Measurements from ENCODE around the gene CHD9.
"Not testable (repeated sequence)": the region's sequence is repeated elsewhere in the genome, so short reads cannot be mapped to it uniquely, and the experiment has no call there.

The CHD9 gene

GRCh38 chr16:53211253-53211652 lies 156.5 kb downstream of the CHD9 start:
- DNase-seq, result no peak

DNA sequence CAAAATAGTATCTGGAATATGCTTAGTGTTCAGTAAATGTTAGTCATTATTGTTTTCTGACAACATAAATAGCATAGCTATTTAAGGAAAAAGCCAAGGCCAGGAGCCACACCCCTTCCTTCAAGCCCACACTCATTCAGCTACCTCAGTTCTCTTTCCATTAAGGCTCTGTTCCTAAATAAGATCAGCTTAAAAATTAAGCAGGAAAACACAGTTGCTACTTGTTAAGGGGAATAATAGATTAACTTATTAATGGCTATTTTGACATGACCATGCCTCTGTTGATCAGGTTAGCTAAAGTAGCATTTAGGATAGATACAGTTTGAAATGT lies 158.1 kb downstream of the CHD9 start:
- no peak for DNase-seq

DNA sequence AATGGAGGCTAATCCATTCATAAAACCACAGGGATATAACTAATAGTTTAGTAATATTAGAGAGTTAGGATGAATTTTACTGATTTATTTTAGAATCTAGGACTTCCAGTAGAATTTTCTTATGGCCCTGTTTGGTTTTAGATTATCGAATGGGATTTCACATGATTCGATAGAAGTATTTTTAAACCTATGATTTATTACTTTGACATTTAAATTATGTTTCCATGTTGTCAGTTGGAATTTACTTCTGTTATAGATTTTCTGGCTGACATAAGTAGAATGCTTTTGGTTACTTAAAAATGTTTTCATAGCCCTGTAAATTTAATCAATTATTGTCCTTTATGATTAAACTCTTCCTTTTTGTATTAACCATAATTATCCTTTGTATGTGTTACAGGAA lies 158.8 kb downstream of the CHD9 start:
- DNase-seq, result no peak

DNA sequence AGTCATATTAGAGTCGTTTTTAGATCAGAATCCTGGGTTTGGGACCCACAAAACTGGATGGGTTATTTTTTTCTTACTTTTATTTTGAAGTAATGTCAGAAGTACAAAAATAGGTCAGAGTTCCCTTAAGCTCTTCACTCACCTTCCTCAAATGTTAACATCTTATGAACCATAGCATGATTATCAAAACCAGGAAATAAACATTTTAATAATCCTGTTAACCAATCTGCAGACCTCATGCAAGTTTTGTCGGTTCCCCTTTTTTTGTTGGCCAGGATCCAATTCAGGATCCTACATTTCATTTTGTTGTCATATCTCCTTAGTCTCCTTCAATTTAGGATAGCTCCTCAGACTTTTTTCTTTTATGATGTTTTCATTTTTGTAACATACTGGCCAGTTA lies 162.0 kb downstream of the CHD9 start:
- DNase-seq, result no peak

GRCh38 chr16:53219371-53219770 lies 164.6 kb downstream of the CHD9 start:
- no peak for DNase-seq

GRCh38 chr16:53219795-53220454 lies 165.1 kb downstream of the CHD9 start:
- DNase-seq, result no peak

- no peak for DNase-seq
Observed at GRCh38 chr16:53220585-53220984, 165.8 kb downstream of the CHD9 start.

DNA sequence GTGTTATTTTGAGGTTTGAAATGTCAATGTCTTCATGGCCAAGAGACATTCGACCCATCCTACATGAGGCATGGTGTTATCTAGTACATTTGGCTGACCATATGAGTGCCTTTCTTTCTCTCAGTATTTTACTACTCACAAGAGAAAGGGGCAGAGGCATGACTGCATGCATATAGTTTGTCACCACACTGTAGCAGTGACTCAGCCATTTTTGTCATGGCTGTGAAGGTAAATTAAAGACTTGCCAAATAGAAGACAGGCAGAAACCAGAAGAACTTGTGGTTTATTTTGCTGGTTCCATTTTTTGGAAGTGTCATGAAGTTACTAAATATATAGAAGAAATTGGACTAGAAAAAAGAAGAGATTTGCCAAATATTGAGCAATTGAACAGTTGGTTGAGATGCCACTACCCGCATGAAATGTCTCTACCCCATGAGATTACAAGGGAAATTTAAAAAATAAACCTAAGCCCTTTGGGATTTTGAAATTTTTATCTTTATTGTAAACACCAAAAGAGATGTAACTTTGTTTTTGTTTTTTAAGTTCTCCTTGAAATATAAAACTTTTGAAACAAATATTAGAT lies 170.3 kb downstream of the CHD9 start:
- no peak for DNase-seq

DNA sequence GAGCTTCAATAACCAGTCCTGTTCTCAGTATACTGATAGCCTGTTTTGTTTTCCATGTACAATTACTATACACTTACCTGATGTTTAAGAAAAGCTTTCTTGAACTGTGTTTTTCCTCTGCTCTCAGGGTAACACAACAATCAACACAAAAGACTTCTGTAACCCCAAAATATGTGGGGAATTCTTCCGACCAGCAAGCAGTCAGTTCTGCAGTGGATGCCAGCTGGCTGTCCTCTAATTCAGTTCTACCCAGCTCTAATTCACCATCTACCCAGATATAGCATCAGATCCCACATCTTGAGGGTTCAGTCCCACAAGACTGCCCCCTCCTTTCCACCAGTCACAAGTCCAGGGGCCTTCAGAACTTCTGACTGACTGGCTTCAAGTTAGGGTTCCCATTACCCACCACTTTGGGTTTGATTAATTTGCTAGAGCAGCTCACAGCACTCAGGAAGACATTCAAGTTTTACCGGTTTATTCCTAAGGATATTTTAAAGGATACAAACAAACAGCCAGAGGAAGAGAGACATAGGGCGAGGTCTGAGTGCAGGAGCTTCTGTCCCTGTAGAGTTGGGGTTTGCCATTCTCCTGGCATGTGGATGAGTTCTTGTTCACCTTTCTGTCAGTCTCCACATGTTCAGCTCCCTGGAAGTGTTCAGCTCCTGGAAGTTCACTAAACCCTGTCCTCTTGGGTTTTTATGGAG lies 178.2 kb downstream of the CHD9 start:
- no peak for DNase-seq

- DNase-seq, result no peak
Observed at GRCh38 chr16:53234836-53235235, 180.0 kb downstream of the CHD9 start.

- DNase-seq, result no peak
Observed at GRCh38 chr16:53235851-53236250, 181.1 kb downstream of the CHD9 start.

DNA sequence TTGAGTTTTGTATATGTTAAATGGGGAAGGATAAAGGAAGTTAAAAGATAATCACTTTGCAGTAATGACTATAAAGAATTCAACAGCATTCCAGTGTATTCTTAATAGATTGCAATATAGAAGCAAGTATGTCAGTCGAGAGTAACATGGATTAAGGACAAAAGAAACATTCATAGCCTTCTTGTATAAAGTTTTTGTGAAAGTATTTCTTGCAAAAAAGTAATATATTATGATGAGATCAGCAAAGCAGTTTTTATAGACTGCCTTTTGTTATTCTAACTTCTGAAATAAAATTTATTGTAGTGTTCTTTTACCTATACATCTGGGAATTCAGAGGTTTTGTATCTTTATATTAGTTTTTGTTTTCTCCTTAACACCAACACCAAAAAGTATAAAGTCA lies 194.5 kb downstream of the CHD9 start:
- no peak for DNase-seq

GRCh38 chr16:53257001-53257400 lies 202.2 kb downstream of the CHD9 start:
- no peak for DNase-seq

GRCh38 chr16:53258809-53259208 lies 204.0 kb downstream of the CHD9 start:
- no peak for DNase-seq

DNA sequence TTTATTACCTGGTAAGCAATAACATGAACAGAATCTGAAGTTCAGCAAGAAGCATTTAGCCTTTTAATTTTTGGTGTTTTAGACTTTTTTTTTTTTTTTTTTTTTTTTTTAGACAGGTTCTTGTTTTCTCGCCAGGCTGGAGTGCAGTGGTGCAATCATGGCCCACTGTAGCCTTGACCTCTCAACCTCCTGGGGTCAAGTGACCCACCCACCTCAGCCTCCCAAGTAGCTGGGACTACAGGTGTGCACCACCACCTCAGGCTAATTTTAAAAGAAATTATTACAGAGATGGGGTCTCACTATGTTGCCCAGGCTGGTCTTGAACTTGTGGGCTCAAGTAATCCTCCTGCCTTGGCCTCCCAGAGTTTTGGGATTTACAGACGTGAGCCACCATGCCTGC lies 206.5 kb downstream of the CHD9 start:
- DNase-seq, result no peak

- no peak for DNase-seq
Observed at GRCh38 chr16:53262645-53263044, 207.9 kb downstream of the CHD9 start.

DNA sequence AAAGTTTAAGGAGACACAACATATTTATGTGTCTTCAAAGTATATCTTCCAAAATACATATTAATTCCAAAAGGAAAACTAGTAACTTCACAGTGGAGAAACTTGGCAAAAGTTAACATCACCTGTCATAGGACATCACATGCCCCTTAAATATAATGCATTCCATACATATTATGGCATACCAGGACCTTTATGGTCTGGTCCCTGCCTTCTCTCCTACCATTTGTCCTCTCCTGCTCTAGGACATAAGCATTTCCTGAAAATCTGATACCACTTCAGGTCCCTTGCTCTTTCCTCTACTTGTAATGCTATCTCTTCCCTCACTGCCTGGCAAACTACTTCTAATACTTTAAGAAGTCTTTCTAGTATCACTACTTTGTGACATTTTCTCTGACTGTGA lies 211.4 kb downstream of the CHD9 start:
- DNase-seq, result no peak

DNA sequence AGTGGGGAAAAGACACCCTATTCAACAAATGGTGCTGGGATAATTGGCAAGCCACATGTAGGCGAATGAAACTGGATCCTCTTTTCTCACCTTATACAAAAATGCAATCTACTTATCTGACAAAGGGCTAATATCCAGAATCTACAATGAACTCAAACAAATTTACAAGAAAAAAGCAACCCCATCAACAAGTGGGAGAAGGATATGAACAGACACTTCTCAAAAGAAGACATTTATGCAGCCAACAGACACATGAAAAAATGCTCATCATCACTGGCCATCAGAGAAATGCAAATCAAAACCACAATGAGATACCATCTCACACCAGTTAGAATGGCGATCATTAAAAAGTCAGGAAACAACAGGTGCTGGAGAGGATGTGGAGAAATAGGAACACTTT lies 223.7 kb downstream of the CHD9 start:
- not testable (repeated sequence) for DNase-seq

DNA sequence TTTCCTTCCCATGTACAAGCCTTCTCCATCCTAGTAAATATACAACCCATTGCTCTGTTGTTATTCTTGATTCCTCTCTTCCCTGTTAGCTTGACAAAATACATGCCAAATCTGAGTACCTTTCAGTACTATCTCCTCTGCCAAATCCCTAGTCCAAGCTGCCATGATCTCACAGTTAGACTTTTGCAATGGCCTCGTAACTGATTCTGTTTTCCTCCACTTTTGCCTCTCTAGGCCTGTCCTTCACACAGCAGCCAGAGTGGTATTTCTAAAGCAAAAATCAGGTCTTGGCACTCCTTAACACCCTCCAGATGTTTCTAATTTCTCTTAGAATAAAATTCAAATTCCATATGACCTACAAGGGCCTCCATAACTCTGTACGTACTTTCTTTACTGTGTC lies 226.5 kb downstream of the CHD9 start:
- DNase-seq, result no peak

- DNase-seq, result no peak
Observed at GRCh38 chr16:53281859-53282258, 227.1 kb downstream of the CHD9 start.

DNA sequence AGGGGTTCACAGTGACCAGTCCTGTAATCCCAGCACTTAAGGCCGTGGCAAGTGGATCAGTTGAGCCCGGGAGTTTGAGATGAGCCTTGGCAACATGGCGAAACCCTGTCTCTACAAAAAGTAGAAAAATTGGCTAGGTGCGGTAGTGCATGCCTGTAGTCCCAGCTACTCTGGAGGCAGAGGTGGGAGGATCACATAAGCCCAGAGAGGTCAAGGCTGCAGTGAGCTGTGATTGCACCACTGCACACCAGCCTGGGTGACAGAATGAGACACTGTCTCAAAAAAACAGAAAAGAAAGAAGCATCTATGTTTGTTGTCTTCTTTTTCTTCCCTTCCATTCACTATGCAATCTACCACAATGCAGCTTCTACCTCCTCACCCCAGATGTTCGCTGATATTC lies 227.5 kb downstream of the CHD9 start:
- no peak for DNase-seq

DNA sequence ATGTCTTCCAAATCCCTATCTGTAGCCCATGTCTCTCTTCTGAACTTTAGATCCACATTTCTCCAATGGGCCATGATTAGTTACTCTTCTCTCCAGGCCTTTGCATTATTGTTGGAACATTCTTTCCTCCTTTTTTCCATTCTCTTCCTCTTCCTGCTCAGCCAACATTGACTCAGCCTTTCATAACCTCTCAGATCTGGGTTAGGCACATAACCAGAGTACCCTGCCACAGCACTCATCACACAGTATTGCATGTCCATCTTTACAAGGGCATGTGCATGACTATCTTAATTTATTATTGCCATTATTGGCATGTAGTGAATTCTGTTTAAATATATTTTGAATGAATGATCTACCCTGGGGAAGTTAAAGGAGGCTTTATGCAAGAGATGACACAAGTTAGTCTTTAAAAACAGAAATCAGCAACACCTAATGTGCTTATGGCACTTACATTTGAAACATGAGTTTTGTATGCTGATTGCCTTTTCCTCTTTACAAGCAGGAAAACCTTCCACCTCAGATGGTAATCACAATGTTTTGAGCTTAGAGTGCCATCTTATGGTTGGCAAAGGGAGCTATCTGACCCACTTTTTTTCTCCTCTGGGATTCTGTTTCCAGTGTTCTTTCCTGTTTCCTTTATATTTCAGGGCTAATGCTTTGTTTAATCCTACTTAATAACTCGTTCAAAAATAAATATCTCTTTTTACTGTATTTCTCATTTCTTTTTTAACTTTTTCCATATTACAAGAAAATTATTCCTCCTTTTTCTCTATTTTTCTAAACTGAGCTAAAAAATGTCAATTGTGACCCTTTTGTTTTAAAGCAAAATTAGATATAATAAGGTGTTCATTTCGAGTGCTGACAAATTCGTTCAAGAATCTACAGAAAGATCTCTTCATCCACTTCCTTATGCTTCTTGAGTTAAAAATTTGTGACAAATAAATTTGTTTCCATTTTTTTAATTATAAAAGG lies 228.5 kb downstream of the CHD9 start:
- peak; percentile 31 for DNase-seq

DNA sequence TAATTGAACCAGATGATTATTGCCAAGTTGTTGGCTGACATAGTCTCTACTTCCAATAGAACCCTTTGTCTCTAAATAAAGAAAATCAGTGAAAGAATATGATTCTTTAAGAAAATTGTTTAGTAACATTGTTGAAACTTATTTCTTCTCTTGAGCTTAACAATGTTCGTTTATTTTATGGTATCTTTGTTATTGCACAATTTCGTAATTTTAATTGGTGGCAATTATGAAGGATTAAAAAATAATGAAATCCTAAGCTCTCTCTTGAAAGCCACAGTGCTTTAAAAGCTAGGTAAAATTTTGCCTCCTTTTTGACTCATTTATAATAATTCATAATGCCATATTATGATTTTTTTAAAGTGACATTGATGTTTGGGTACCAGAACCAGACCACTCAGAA lies 230.4 kb downstream of the CHD9 start:
- DNase-seq, result no peak

Measured in retina (tissue), 1 donor.